K562 (cell line): Measurements from ENCODE around the gene KLF13. TPM values are rescaled to one million over a fixed set of nuclear protein-coding genes. Genes with fewer than 3 reads are reported as not detected.

Experiments
- ATAC-seq: fragments of 200-7000 bp; cut with Tn5 transposase; 3 replicates; pipeline ENCODE4 v1.9.1; 2020; ENCODE audit warnings: moderate library complexity
- BruUV-seq: library from RNA; stranded (reverse); fragments of 400-500 nt; replicated peaks from 2 replicates; lab custom pipeline; 2021; lab: Mats Ljungman, UMichigan
- CTCF ChIA-PET: fragments of 300-600 bp; formaldehyde crosslinking; extraction: SDS; loops from one replicate; lab custom pipeline; 2021; ENCODE audit warnings: low intra/inter-chr PET ratio; lab: Yijun Ruan, JAX
- POLR2A ChIA-PET: fragments of 300-600, 350-650 bp; sonication (Branson Sonifier 250); formaldehyde crosslinking; extraction: SDS; loops from one replicate; lab custom pipeline; 2021; ENCODE audit warnings: antibody characterized with exemption, inconsistent platforms; lab: Yijun Ruan, JAX
- DNase-seq, 4 experiments: peaks; one replicate each; pipeline versions ENCODE4 v3.0.0 to v3.0.0-alpha.2; 2011 to 2018; ENCODE audit warnings: low spot score in 3 of 4, mixed read lengths in 3 of 4; ENCODE audit errors: extremely low read depth in 1 of 4
- FAIRE-seq: peaks from 2 replicates; lab custom pipeline; 2011; peaks lifted over from hg19 to GRCh38; lab: Jason Lieb, UNC
- H2AFZ ChIP-seq: 2 replicates; pipeline ENCODE4 v1.6.0; 2011; ENCODE audit warnings: low read depth, low read length, control low read depth, inconsistent platforms
- H3K27ac ChIP-seq: fragments of 200-600 bp; 3 replicates; pipeline ENCODE4 v1.8.0; 2011; ENCODE audit warnings: low read depth, mild to moderate bottlenecking, control low read depth, inconsistent platforms, low read length, moderate library complexity, mixed read lengths; ENCODE audit errors: extremely low read depth
- H3K27me3 ChIP-seq, 2 experiments: fragments of 300-600 bp in 1 of 2; 2 replicates in 1 of 2; 3 replicates in 1 of 2; pipeline versions ENCODE4 v1.6.0 to v1.8.0; 2011; ENCODE audit warnings: inconsistent platforms in 2 of 2, low read length in 2 of 2, mild to moderate bottlenecking in 1 of 2, mixed read lengths in 1 of 2, moderate library complexity in 1 of 2; ENCODE audit not compliant: control insufficient read depth in 2 of 2, insufficient read depth in 2 of 2
- H3K36me3 ChIP-seq: fragments of 300-600 bp; 3 replicates; pipeline ENCODE4 v1.8.0; 2011; ENCODE audit warnings: mild to moderate bottlenecking, low read length, inconsistent platforms; ENCODE audit not compliant: control insufficient read depth, insufficient read depth
- H3K4me1 ChIP-seq, 2 experiments: fragments of 200-600 bp in 1 of 2; replicated peaks in 1 of 2; 2 replicates in 1 of 2; 3 replicates in 1 of 2; pipeline versions ENCODE4 v1.5.1 to v1.8.0; 2011; ENCODE audit warnings: inconsistent platforms in 2 of 2, low read length in 2 of 2, mild to moderate bottlenecking in 1 of 2, mixed read lengths in 1 of 2, moderate library complexity in 1 of 2; ENCODE audit not compliant: control insufficient read depth in 2 of 2, insufficient read depth in 2 of 2
- H3K4me2 ChIP-seq: 2 replicates; pipeline ENCODE4 v1.6.1; 2011; ENCODE audit warnings: low read length, control low read depth, inconsistent platforms, mixed read lengths; ENCODE audit not compliant: insufficient read depth
- H3K4me3 ChIP-seq: fragments of 200-600 bp; sonication (generic), shearing (Covaris generic); 2 replicates; pipeline ENCODE4 v1.5.1; 2016; ENCODE audit warnings: control low read depth, inconsistent platforms
- H3K79me2 ChIP-seq: fragments of 200-600 bp; 3 replicates; pipeline ENCODE4 v1.8.0; 2011; ENCODE audit warnings: low read length, inconsistent platforms; ENCODE audit not compliant: control insufficient read depth, insufficient read depth
- H3K9ac ChIP-seq, 2 experiments: 2 replicates each; pipeline versions ENCODE4 v1.6.0 to v1.6.1; 2011; ENCODE audit warnings: low read depth in 2 of 2, low read length in 2 of 2, control low read depth in 1 of 2, inconsistent platforms in 1 of 2, mild to moderate bottlenecking in 1 of 2, mixed read lengths in 1 of 2; ENCODE audit not compliant: insufficient read depth in 1 of 2
- H3K9me1 ChIP-seq: one replicate; pipeline ENCODE4 v1.6.0; 2011; ENCODE audit warnings: inconsistent platforms, mild to moderate bottlenecking, low read length, moderate library complexity; ENCODE audit not compliant: control insufficient read depth, insufficient read depth
- H3K9me3 ChIP-seq: replicated peaks from 2 replicates; pipeline ENCODE4 v1.5.1; 2011; ENCODE audit warnings: low read depth, low read length, inconsistent platforms; ENCODE audit not compliant: control insufficient read depth, insufficient read depth
- H4K20me1 ChIP-seq: replicated peaks from 2 replicates; pipeline ENCODE4 v1.6.1; 2011; ENCODE audit warnings: low read length, inconsistent platforms, mixed read lengths; ENCODE audit not compliant: control insufficient read depth, insufficient read depth
- BRD4 ChIP-seq: fragments of 200-600 bp; sonication (generic); IDR thresholded peaks from 2 replicates; pipeline ENCODE4 v1.6.1; 2017; ENCODE audit warnings: inconsistent platforms
- CEBPB ChIP-seq: fragments of 450-650 bp; IDR thresholded peaks from 2 replicates; pipeline ENCODE4 v1.6.1; 2016; ENCODE audit warnings: missing genetic modification characterization, missing compliant biosample characterization
- JUNB ChIP-seq: fragments of 450-650 bp; formaldehyde crosslinking; conservative IDR thresholded peaks from 2 replicates; pipeline ENCODE4 v1.4.0; 2020; ENCODE audit warnings: mild to moderate bottlenecking
- POLR2H ChIP-seq: IDR thresholded peaks from 2 replicates; pipeline ENCODE4 v1.6.1; 2016; ENCODE audit warnings: missing genetic modification characterization, low read depth, mild to moderate bottlenecking, control low read depth, missing compliant biosample characterization, moderate library complexity
- PRDM10 ChIP-seq: fragments of 450-650 bp; IDR thresholded peaks from 2 replicates; pipeline ENCODE4 v1.6.1; 2018; ENCODE audit not compliant: partially characterized antibody
- RCOR1 ChIP-seq, 2 experiments: IDR thresholded peaks; 2 replicates each; pipeline ENCODE4 v1.6.1; 2012; ENCODE audit warnings: low read depth in 2 of 2, low read length in 2 of 2, borderline replicate concordance in 1 of 2, improper control_type of control experiment in 1 of 2
- REST ChIP-seq, 2 experiments: fragments of 450-650 bp; formaldehyde crosslinking in 1 of 2; IDR thresholded peaks; 2 replicates each; pipeline versions ENCODE4 v1.4.0 to v1.6.1; 2014 to 2020; ENCODE audit warnings: mild to moderate bottlenecking in 2 of 2, borderline replicate concordance in 1 of 2, low read depth in 1 of 2
- ZBTB17 ChIP-seq: fragments of 450-650 bp; formaldehyde crosslinking; IDR thresholded peaks from 2 replicates; pipeline ENCODE4 v1.4.0; 2020; ENCODE audit warnings: mild to moderate bottlenecking
- ZNF644 ChIP-seq: fragments of 200-800 bp; sonication (Bioruptor generic); IDR thresholded peaks from 2 replicates; pipeline ENCODE4 v1.6.1; 2016; ENCODE audit warnings: low read depth, missing genetic modification characterization, missing compliant biosample characterization
- ZNF766 ChIP-seq: fragments of 200-800 bp; sonication (Bioruptor generic); conservative IDR thresholded peaks from 2 replicates; pipeline ENCODE4 v1.6.1; 2016; ENCODE audit warnings: missing genetic modification characterization, missing compliant biosample characterization
- WGBS: fragments of 100-300 bp; shearing (Covaris generic); methylation state at CpG from one replicate; pipeline ENCODE4 v1.1.6; 2016; ENCODE audit warnings: low coverage, mixed read lengths; ENCODE audit not compliant: insufficient coverage; ENCODE audit errors: missing lambda C conversion rate; 5-methylcytosine and 5-hydroxymethylcytosine counted together
- in situ Hi-C: fragments of 300-500 bp; cut with MboI; formaldehyde crosslinking; loops from 4 replicates; pipeline ENCODE4 v1.15.0; 2018; ENCODE audit warnings: inconsistent platforms, mixed read lengths
- intact Hi-C: fragments of 100-400 bp; cut with micrococcal nuclease; formaldehyde crosslinking; loops from 2 replicates; pipeline ENCODE4 v1.14.2; 2022
- polyA plus RNA-seq, 8 experiments: library from polyadenylated mRNA; depleted of rRNA in 4 of 8; stranded (reverse) in 5 of 8; unstranded in 3 of 8; fragments of >200 nt; fragmentation: Nextera tagmentation in 2 of 8; fragmentation: Illumina TruSeq in 1 of 8; extraction: Ambion mirVana in 2 of 8; extraction: Trizol in 1 of 8; gene quantifications; 2 replicates each; pipeline versions ENCODE4 v1.2.1 to v1.2.3, GENCODE V29; 2011 to 2014; ENCODE audit warnings: inconsistent platforms in 1 of 8, missing spikeins in 1 of 8
- total RNA-seq, 7 experiments: library from RNA; depleted of rRNA in 6 of 7; stranded (reverse); fragments of >200 nt in 6 of 7; fragmentation: Illumina TruSeq in 2 of 7; extraction: Trizol in 2 of 7; gene quantifications; 2 replicates each; pipeline versions ENCODE4 v1.2.1 to v1.2.3, GENCODE V29; 2011 to 2021; ENCODE audit warnings: low replicate concordance in 1 of 7

The KLF13 gene
- total and polyA plus RNA-seq, 9 of the 15 experiments (the other 6 are each of a cell fraction or from before 2014, with no cell fraction given), result 1.8 to 10.5 (median 4.8) TPM

GRCh38 chr15:31336593-31337295 lies 10.1 kb downstream of the KLF13 start:
- H3K4me3 ChIP-seq, result no peak overlapping the region
- no TSS peak for BruUV-seq
- H3K27me3 ChIP-seq, result no peaks in the 10 kb centered on the region; a peak in 1 of 5 replicates
- FAIRE-seq, result no peak
- intact Hi-C loops (no loop called here), in situ Hi-C loops (no loop called here)
- H3K27ac ChIP-seq, result no peak overlapping the region
- ChIA-PET POLR2A (no interaction called here), CTCF (no interaction called here)
- H4K20me1 ChIP-seq, result peaks cover 26% of the 10 kb centered on the region
- no peak for DNase-seq
- no peak for ATAC-seq
- no peak overlapping the region for H2AFZ ChIP-seq
- H3K9ac ChIP-seq, result no peak overlapping the region; a peak in 1 of 4 replicates
- H3K79me2 ChIP-seq, result no peaks in the 10 kb centered on the region
- 35% methylated on average over 13 of the region's 13 CpGs for WGBS
- no peaks in the 10 kb centered on the region for H3K9me3 ChIP-seq
- H3K4me1 ChIP-seq, result peaks cover 4 to 10% of the 10 kb centered on the region in 2 experiments; a peak in 4 of 5 replicates
- H3K36me3 ChIP-seq, result no peaks in the 10 kb centered on the region
- peaks cover 2% of the 10 kb centered on the region for H3K9me1 ChIP-seq
- no peak overlapping the region for H3K4me2 ChIP-seq
- TF ChIP-seq ZBTB17, result no peak
- no peak for TF ChIP-seq POLR2H (tag)
- TF ChIP-seq CEBPB (tag), result no peak
- no peak for TF ChIP-seq REST (IDR thresholded peaks at IDR 0.05; ENCODE audit: borderline replicate concordance)
- no peak for TF ChIP-seq REST (CRISPR knock-in tag; IDR thresholded peaks at IDR 0.05; ENCODE audit: low read depth)
- no peak for TF ChIP-seq PRDM10
- TF ChIP-seq RCOR1 (IDR thresholded peaks at IDR 0.05; ENCODE audit: borderline replicate concordance in 1 of 2, low read depth in 2 of 2, low read length in 2 of 2), result no peak
- TF ChIP-seq ZNF644 (tag), result no peak
- no peak for TF ChIP-seq ZNF766 (CRISPR knock-in tag)
- no peak for TF ChIP-seq JUNB (CRISPR knock-in tag)
- no peak for TF ChIP-seq BRD4
